ENCODE data around the gene CHD9.
A peak's percentile ranks its signal among the peaks of the same experiment; 100 is the strongest.

- TF ChIP-seq POLR2AphosphoS5 (IDR thresholded peaks at IDR 0.05) (peak in 1 of 3 donors; percentile 36), POLR2A (IDR thresholded peaks at IDR 0.05) (no peak), EP300 (IDR thresholded peaks at IDR 0.05; ENCODE audit: low read depth) (no peak)
Observed at GRCh38 chr16:53061701-53062159, 6.9 kb downstream of the CHD9 start.
